Fibroblast of lung (primary cell): Measurements from ENCODE around the gene TNFRSF18. TPM values are rescaled to one million over a fixed set of nuclear protein-coding genes. Genes with fewer than 3 reads are reported as not detected.
A peak's percentile ranks its signal among the peaks of the same experiment; 100 is the strongest.

Experiments used
- DNase-seq, 2 donors: peaks; one replicate each; pipeline versions ENCODE4 v3.0.0 to v3.0.0-alpha.2; 2010; ENCODE audit warnings: low read depth in 2 of 2
- H2AFZ ChIP-seq: 2 replicates; pipeline ENCODE4 v1.5.1; 2012; ENCODE audit warnings: low read length, control low read depth, inconsistent platforms
- H3K27ac ChIP-seq: 2 replicates; pipeline ENCODE4 v1.5.1; 2011; ENCODE audit warnings: low read length, control low read depth; ENCODE audit not compliant: insufficient read depth
- H3K27me3 ChIP-seq: 2 replicates; pipeline ENCODE4 v1.5.1; 2011; ENCODE audit warnings: mild to moderate bottlenecking, low read length; ENCODE audit not compliant: control insufficient read depth, insufficient read depth
- H3K36me3 ChIP-seq: 2 replicates; pipeline ENCODE4 v1.5.1; 2011; ENCODE audit warnings: low read length; ENCODE audit not compliant: control insufficient read depth, insufficient read depth
- H3K4me1 ChIP-seq: 2 replicates; pipeline ENCODE4 v1.5.1; 2011; ENCODE audit warnings: low read length; ENCODE audit not compliant: control insufficient read depth, insufficient read depth; ENCODE audit errors: extremely low read depth
- H3K4me2 ChIP-seq: 2 replicates; pipeline ENCODE4 v1.5.1; 2011; ENCODE audit warnings: low read length, control low read depth; ENCODE audit not compliant: insufficient read depth; ENCODE audit errors: extremely low read depth
- H3K4me3 ChIP-seq, 4 experiments: fragments of 200-600 bp in 1 of 4; sonication (generic) in 1 of 4; replicated peaks in 1 of 4; 2 replicates each; pipeline ENCODE4 v1.5.1; 2011 to 2016; ENCODE audit warnings: low read length in 4 of 4, low read depth in 3 of 4, mild to moderate bottlenecking in 3 of 4, control low read depth in 2 of 4, inconsistent platforms in 1 of 4, mixed read lengths in 1 of 4; ENCODE audit not compliant: insufficient read depth in 1 of 4; ENCODE audit errors: control extremely low read depth in 1 of 4
- H3K79me2 ChIP-seq: 2 replicates; pipeline ENCODE4 v1.5.1; 2012; ENCODE audit warnings: mild to moderate bottlenecking, low read length, inconsistent platforms; ENCODE audit not compliant: control insufficient read depth, insufficient read depth
- H3K9ac ChIP-seq: 2 replicates; pipeline ENCODE4 v1.5.1; 2011; ENCODE audit warnings: mild to moderate bottlenecking, low read length, control low read depth; ENCODE audit not compliant: insufficient read depth
- H3K9me3 ChIP-seq: 2 replicates; pipeline ENCODE4 v1.5.1; 2012; ENCODE audit warnings: low read depth, low read length; ENCODE audit not compliant: control insufficient read depth, insufficient read depth
- H4K20me1 ChIP-seq: 2 replicates; pipeline ENCODE4 v1.5.1; 2011; ENCODE audit warnings: low read length; ENCODE audit not compliant: control insufficient read depth, insufficient read depth; ENCODE audit errors: extremely low read depth
- EZH2 ChIP-seq: IDR thresholded peaks from 2 replicates; pipeline ENCODE4 v1.5.1; 2012; ENCODE audit warnings: low read length, control low read depth, mild to moderate bottlenecking; ENCODE audit errors: missing control alignments
- polyA minus RNA-seq: library from RNA; depleted of rRNA, polyadenylated mRNA; stranded (reverse); fragments of >200 nt; gene quantifications from 2 replicates; pipeline ENCODE4 v1.2.3, GENCODE V29; 2011; ENCODE audit warnings: low replicate concordance
- polyA plus RNA-seq, 2 donors: library from polyadenylated mRNA; depleted of rRNA in 1 of 2; stranded (reverse) in 1 of 2; unstranded in 1 of 2; fragments of >200 nt; gene quantifications; 2 replicates each; pipeline ENCODE4 v1.2.1, GENCODE V29; 2011 to 2012; ENCODE audit warnings: missing spikeins in 1 of 2
- total RNA-seq: library from RNA; depleted of rRNA; stranded (reverse); fragments of >200 nt; gene quantifications from 2 replicates; pipeline ENCODE4 v1.2.1, GENCODE V29; 2014
- TF ChIP-seq, protein P1 (sequence below), 2 donors: IDR thresholded peaks in 1 of 2; conservative IDR thresholded peaks in 1 of 2; 1 replicate in 1 of 2; 2 replicates in 1 of 2; pipeline ENCODE4 v1.5.1; 2011 to 2012; ENCODE audit warnings: low read length in 2 of 2, control low read depth in 1 of 2, inconsistent platforms in 1 of 2, low read depth in 1 of 2, mild to moderate bottlenecking in 1 of 2

The TNFRSF18 gene, protein sequence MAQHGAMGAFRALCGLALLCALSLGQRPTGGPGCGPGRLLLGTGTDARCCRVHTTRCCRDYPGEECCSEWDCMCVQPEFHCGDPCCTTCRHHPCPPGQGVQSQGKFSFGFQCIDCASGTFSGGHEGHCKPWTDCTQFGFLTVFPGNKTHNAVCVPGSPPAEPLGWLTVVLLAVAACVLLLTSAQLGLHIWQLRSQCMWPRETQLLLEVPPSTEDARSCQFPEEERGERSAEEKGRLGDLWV
- total RNA-seq (0.77 and 1.3 TPM in 2 replicates), polyA plus RNA-seq (0.10 TPM in 1 of 2 replicates, not detected in the other), polyA minus RNA-seq (not detected in 2 replicates)
- polyA plus RNA-seq (2012) = 0.10 and 0.41 TPM in 2 replicates

DNA sequence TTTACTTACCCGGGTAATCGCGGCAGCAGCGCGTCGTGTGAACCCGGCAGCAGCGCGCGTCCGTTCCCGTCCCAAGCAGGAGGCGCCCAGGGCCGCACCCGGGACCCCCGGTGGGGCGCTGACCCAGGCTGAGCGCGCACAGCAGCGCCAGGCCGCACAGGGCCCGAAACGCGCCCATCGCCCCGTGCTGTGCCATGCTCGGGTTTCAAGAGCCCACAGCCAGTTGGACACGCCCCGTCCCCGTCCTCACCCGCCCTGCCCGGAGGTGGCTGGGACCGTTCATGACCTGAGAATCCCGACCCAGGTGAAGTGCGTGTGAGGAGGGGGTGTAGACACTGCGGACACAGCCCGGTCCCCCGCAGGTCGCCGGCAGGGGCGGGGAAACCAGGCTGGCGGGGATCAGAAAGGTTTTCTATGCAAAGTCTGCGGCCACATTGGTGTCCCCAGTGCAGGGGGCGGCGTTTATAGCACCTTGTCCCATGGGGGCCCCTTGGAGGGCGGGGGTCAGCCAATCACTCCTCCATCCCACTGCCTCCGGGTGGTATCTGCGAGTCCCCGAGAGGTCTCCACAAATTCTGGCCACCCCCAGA lies at the start of gene TNFRSF18:
Gene TNFRSF18, minus strand, starts transcription at position 217 of the 590 bp plus-strand sequence. Its CDS starts 21 bp downstream, at position 196.
- TF ChIP-seq, protein P1, sequence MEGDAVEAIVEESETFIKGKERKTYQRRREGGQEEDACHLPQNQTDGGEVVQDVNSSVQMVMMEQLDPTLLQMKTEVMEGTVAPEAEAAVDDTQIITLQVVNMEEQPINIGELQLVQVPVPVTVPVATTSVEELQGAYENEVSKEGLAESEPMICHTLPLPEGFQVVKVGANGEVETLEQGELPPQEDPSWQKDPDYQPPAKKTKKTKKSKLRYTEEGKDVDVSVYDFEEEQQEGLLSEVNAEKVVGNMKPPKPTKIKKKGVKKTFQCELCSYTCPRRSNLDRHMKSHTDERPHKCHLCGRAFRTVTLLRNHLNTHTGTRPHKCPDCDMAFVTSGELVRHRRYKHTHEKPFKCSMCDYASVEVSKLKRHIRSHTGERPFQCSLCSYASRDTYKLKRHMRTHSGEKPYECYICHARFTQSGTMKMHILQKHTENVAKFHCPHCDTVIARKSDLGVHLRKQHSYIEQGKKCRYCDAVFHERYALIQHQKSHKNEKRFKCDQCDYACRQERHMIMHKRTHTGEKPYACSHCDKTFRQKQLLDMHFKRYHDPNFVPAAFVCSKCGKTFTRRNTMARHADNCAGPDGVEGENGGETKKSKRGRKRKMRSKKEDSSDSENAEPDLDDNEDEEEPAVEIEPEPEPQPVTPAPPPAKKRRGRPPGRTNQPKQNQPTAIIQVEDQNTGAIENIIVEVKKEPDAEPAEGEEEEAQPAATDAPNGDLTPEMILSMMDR (conservative IDR thresholded peaks at IDR 0.05 in 1 of 2, IDR thresholded peaks at IDR 0.05 in 1 of 2; ENCODE audit: low read depth in 1 of 2, low read length in 2 of 2) = no peak
- peak; percentile 34 for TF ChIP-seq EZH2
- peak; percentile 6 to 17 for DNase-seq

DNA sequence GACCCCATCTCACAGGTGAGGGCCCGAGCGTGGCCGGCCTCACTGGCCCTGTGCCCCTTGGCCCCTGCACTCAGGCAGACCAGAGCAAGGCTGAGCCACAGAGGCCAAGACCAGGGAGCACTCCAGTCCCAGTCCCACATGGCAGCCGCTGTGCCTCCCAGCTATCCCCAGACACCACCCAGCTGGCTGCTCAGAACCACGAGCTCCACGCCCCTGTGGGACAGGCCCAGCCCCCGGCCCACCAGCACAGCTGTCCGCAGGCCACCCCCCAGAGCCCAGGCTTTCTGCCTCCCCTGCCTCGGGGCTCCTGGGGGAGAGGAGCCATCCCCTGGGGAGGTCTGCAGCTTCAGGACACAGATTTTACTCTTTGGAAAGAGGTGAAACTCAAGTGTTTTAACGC lies 49.2 kb upstream of the TNFRSF18 start:
- DNase-seq = no peak
- Histone ChIP-seq H3K4me2 (no peak overlapping the region), H3K27ac (no peak overlapping the region), H2AFZ (no peak overlapping the region), H3K9me3 (no peaks in the 10 kb centered on the region), H3K79me2 (peaks cover 19% of the 10 kb centered on the region), H3K27me3 (no peaks in the 10 kb centered on the region), H3K4me3 (no peak overlapping the region), H4K20me1 (no peaks in the 10 kb centered on the region), H3K9ac (no peak overlapping the region), H3K4me1 (peaks cover 2% of the 10 kb centered on the region), H3K36me3 (peaks cover 32% of the 10 kb centered on the region)
- TF ChIP-seq, protein P1 (conservative IDR thresholded peaks at IDR 0.05 in 1 of 2, IDR thresholded peaks at IDR 0.05 in 1 of 2; ENCODE audit: low read depth in 1 of 2, low read length in 2 of 2) = no peak
- no peak for TF ChIP-seq EZH2

More for the DNA sequence above, at the start of gene TNFRSF18:
- Histone ChIP-seq H3K36me3 (no peaks in the 10 kb centered on the region), H3K27ac (no peak within 1 kb of the TSS), H3K9me3 (no peaks in the 10 kb centered on the region), H3K4me2 (peak within 1 kb of the TSS; percentile 44), H3K4me1 (peaks cover 6% of the 10 kb centered on the region), H3K79me2 (no peaks in the 10 kb centered on the region), H4K20me1 (no peaks in the 10 kb centered on the region), H3K4me3 (peak within 1 kb of the TSS in 1 of 4 experiments; percentile 2), H3K27me3 (no peaks in the 10 kb centered on the region), H3K9ac (no peak within 1 kb of the TSS), H2AFZ (no peak within 1 kb of the TSS)

DNA sequence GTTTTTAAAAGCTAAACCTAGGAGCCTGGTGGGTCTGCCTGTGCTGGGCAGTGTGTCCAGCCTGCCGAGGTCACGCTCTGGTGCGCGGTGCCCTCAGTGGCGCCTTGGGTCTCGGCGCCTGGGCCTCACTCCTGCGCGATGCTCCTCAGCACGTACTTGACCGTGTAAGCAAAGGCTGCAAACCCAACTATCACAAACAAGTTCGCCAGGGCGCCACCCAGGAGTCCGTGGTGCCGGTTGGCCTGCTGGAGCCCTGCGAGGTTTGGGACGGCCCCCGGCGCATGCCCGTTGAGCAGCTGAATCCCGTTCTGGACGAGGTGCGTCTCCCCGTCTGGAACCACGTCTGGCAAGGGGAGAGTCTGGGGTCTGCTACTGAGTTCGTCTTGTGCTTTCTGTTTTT lies 48.7 kb upstream of the TNFRSF18 start:
- H3K4me2 ChIP-seq = no peak overlapping the region
- DNase-seq = no peak
- no peak overlapping the region for H3K9ac ChIP-seq
- H4K20me1 ChIP-seq = no peaks in the 10 kb centered on the region
- H3K4me1 ChIP-seq = peaks cover 2% of the 10 kb centered on the region
- H3K36me3 ChIP-seq = peaks cover 32% of the 10 kb centered on the region
- no peak overlapping the region for H2AFZ ChIP-seq
- peak overlapping the region; percentile 38 for H3K27ac ChIP-seq
- no peaks in the 10 kb centered on the region for H3K9me3 ChIP-seq
- no peak overlapping the region for H3K4me3 ChIP-seq
- H3K27me3 ChIP-seq = no peaks in the 10 kb centered on the region
- peaks cover 16% of the 10 kb centered on the region for H3K79me2 ChIP-seq
- no peak for TF ChIP-seq EZH2
- TF ChIP-seq, protein P1 (conservative IDR thresholded peaks at IDR 0.05 in 1 of 2, IDR thresholded peaks at IDR 0.05 in 1 of 2; ENCODE audit: low read depth in 1 of 2, low read length in 2 of 2) = no peak
